Thoracic aorta (tissue), 2 donors: Measurements from ENCODE around the gene NAA38. TPM values are rescaled to one million over a fixed set of nuclear protein-coding genes. Genes with fewer than 3 reads are reported as not detected.
A peak's percentile ranks its signal among the peaks of the same experiment; 100 is the strongest.

Source experiments
- ATAC-seq: fragments of 150-250 bp; one replicate; pipeline ENCODE4 v1.8.0; 2017; ENCODE audit warnings: low read depth; ENCODE audit not compliant: insufficient number of reproducible peaks, low FRiP score
- DNase-seq: peaks from one replicate; pipeline ENCODE4 v3.0.0-alpha.2; 2020; ENCODE audit warnings: low spot score
- H3K27ac ChIP-seq, 2 donors: fragments of 200-600 bp; sonication (generic); 1 replicate in 1 of 2; 2 replicates in 1 of 2; pipeline ENCODE4 v1.5.1; 2016; ENCODE audit warnings: mild to moderate bottlenecking in 2 of 2, moderate library complexity in 2 of 2
- H3K27me3 ChIP-seq: fragments of 200-600 bp; sonication (generic); replicated peaks from 2 replicates; pipeline ENCODE4 v1.6.0; 2016; ENCODE audit warnings: mild to moderate bottlenecking; ENCODE audit not compliant: insufficient read depth
- H3K36me3 ChIP-seq: fragments of 200-600 bp; sonication (generic); one replicate; pipeline ENCODE4 v1.5.1; 2016
- H3K4me1 ChIP-seq, 2 donors: fragments of 200-600 bp; sonication (generic); 1 replicate in 1 of 2; 2 replicates in 1 of 2; pipeline versions ENCODE4 v1.5.1 to v1.6.0; 2016; ENCODE audit warnings: low read depth in 2 of 2, mild to moderate bottlenecking in 1 of 2; ENCODE audit not compliant: control insufficient read depth in 1 of 2
- H3K4me3 ChIP-seq: fragments of 200-600 bp; sonication (generic); 2 replicates; pipeline ENCODE4 v1.5.1; 2016; ENCODE audit warnings: mild to moderate bottlenecking
- H3K9me3 ChIP-seq: fragments of 200-600 bp; sonication (generic); 2 replicates; pipeline ENCODE4 v1.5.1; 2016
- total RNA-seq, 2 donors: library from RNA; depleted of rRNA; stranded (reverse); fragments of >200 nt; gene quantifications; one replicate each; pipeline versions ENCODE4 v1.1.0 to v1.2.3, GENCODE V29; 2016
- TF ChIP-seq, protein P1 (sequence below): fragments of 200-600 bp; sonication (generic); IDR thresholded peaks from one replicate; pipeline ENCODE4 v1.5.1; 2019; ENCODE audit warnings: antibody characterized with exemption

The NAA38 gene
- total RNA-seq, 2 donors from 2014 or later: 49.5 to 62.7 TPM

DNA sequence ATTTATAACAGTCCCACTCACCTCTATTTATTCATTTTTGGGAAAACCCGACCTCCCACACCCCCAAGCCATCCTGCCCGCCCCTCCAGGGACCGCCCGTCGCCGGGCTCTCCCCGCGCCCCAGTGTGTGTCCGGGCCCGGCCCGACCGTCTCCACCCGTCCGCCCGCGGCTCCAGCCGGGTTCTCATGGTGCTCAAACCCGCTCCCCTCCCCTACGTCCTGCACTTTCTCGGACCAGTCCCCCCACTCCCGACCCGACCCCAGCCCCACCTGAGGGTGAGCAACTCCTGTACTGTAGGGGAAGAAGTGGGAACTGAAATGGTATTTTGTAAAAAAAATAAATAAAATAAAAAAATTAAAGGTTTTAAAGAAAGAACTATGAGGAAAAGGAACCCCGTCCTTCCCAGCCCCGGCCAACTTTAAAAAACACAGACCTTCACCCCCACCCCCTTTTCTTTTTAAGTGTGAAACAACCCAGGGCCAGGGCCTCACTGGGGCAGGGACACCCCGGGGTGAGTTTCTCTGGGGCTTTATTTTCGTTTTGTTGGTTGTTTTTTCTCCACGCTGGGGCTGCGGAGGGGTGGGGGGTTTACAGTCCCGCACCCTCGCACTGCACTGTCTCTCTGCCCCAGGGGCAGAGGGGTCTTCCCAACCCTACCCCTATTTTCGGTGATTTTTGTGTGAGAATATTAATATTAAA lies 3.1 kb downstream of the NAA38 start:
- Histone ChIP-seq H3K9me3 (no peaks in the 10 kb centered on the region), H3K27me3 (no peaks in the 10 kb centered on the region), H3K4me3 (no peak overlapping the region), H3K4me1 (peaks cover 21 to 38% of the 10 kb centered on the region in 2 donors), H3K27ac (no peak overlapping the region), H3K36me3 (peaks cover 21% of the 10 kb centered on the region)
- no peak for ATAC-seq
- TF ChIP-seq, protein P1, sequence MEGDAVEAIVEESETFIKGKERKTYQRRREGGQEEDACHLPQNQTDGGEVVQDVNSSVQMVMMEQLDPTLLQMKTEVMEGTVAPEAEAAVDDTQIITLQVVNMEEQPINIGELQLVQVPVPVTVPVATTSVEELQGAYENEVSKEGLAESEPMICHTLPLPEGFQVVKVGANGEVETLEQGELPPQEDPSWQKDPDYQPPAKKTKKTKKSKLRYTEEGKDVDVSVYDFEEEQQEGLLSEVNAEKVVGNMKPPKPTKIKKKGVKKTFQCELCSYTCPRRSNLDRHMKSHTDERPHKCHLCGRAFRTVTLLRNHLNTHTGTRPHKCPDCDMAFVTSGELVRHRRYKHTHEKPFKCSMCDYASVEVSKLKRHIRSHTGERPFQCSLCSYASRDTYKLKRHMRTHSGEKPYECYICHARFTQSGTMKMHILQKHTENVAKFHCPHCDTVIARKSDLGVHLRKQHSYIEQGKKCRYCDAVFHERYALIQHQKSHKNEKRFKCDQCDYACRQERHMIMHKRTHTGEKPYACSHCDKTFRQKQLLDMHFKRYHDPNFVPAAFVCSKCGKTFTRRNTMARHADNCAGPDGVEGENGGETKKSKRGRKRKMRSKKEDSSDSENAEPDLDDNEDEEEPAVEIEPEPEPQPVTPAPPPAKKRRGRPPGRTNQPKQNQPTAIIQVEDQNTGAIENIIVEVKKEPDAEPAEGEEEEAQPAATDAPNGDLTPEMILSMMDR: no peak
- no peak for DNase-seq

GRCh38 chr17:7853691-7854038 lies 3.7 kb downstream of the NAA38 start:
- DNase-seq: no peak
- Histone ChIP-seq H3K4me3 (no peak overlapping the region), H3K4me1 (peaks cover 20 to 32% of the 10 kb centered on the region in 2 donors), H3K27me3 (no peaks in the 10 kb centered on the region), H3K9me3 (no peaks in the 10 kb centered on the region), H3K36me3 (peaks cover 26% of the 10 kb centered on the region), H3K27ac (no peak overlapping the region)
- TF ChIP-seq, protein P1: no peak
- ATAC-seq: no peak

DNA sequence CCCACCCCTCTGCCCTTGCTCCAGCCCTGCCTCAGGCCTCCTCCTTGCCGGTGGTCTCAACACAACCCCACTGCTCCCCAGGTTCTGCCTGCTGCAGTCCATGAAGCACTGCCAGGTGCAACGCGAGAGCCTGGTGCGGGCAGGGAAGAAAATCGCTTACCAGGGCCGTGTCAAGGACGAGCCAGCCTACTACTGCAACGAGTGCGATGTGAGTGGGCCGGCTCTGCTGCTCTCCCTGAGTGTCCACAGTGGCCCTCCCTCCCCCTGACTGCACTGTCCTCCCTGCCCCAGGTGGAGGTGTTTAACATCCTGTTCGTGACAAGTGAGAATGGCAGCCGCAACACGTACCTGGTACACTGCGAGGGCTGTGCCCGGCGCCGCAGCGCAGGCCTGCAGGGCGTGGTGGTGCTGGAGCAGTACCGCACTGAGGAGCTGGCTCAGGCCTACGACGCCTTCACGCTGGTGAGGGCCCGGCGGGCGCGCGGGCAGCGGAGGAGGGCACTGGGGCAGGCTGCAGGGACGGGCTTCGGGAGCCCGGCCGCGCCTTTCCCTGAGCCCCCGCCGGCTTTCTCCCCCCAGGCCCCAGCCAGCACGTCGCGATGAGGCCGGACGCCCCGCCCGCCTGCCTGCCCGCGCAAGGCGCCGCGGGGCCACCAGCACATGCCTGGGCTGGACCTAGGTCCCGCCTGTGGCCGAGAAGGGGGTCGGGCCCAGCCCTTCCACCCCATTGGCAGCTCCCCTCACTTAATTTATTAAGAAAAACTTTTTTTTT lies 4.3 kb downstream of the NAA38 start:
- peaks cover 15 to 27% of the 10 kb centered on the region in 2 donors for H3K4me1 ChIP-seq
- ATAC-seq: no peak
- H3K4me3 ChIP-seq: no peak overlapping the region
- peaks cover 31% of the 10 kb centered on the region for H3K36me3 ChIP-seq
- no peaks in the 10 kb centered on the region for H3K9me3 ChIP-seq
- no peaks in the 10 kb centered on the region for H3K27me3 ChIP-seq
- no peak overlapping the region for H3K27ac ChIP-seq
- TF ChIP-seq, protein P1: no peak
- DNase-seq: no peak

DNA sequence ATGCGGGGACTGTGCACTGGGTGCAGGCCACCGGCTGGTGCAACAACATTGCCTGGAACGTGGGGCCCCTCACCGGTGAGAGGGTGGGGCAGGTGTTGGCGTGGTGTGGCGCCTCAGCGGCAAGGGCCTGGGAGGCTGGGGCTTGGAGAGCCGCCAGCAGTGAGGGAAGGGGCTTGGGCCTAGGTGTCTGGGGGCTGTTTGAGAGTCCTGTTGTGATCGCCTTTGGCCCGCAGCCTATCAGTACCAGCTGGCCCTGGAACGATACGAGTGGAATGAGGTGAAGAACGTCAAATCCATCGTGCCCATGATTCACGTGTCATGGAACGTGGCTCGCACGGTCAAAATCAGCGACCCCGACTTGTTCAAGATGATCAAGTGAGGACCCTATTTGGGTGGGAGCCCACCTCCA lies 5.1 kb downstream of the NAA38 start:
- peaks cover 15 to 26% of the 10 kb centered on the region in 2 donors for H3K4me1 ChIP-seq
- no peaks in the 10 kb centered on the region for H3K27me3 ChIP-seq
- no peak for ATAC-seq
- H3K27ac ChIP-seq: no peak overlapping the region
- no peak for DNase-seq
- TF ChIP-seq, protein P1: no peak
- H3K9me3 ChIP-seq: no peaks in the 10 kb centered on the region
- H3K4me3 ChIP-seq: no peak overlapping the region
- H3K36me3 ChIP-seq: peaks cover 37% of the 10 kb centered on the region

DNA sequence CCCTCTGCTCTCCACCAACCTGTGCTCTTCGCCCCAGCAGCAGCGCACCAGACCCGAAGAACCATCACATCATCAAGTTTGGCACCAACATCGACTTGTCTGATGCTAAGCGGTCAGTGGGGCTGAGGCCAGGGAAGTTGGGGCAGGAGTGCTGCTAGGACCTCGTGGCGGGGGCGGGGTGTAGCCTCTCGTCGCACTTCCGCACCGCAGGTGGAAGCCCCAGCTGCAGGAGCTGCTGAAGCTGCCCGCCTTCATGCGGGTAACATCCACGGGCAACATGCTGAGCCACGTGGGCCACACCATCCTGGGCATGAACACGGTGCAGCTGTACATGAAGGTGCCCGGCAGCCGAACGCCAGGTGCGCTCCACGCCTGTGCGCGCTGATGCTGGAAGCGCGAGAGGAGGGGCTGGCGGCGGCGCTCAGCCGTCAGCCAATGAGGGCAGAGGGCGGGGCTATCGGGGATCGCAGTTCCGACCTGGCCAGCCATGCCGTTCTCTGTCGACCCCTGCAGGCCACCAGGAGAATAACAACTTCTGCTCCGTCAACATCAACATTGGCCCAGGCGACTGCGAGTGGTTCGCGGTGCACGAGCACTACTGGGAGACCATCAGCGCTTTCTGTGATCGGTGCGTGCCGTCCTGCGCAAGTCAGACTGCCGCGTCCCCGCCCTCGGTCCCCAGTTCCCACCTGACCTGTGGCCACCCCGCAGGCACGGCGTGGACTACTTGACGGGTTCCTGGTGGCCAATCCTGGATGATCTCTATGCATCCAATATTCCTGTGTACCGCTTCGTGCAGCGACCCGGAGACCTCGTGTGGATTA lies 5.7 kb downstream of the NAA38 start:
- H3K36me3 ChIP-seq: peaks cover 42% of the 10 kb centered on the region
- H3K4me1 ChIP-seq: peaks cover 15 to 25% of the 10 kb centered on the region in 2 donors
- ATAC-seq: peak; percentile 26
- H3K27me3 ChIP-seq: no peaks in the 10 kb centered on the region
- H3K4me3 ChIP-seq: peak overlapping the region; percentile 58
- no peaks in the 10 kb centered on the region for H3K9me3 ChIP-seq
- DNase-seq: no peak
- TF ChIP-seq, protein P1: peak; percentile 99
- H3K27ac ChIP-seq: no peak overlapping the region
